Measurements from ENCODE around the gene TOMM22. TPM values are rescaled to one million over a fixed set of nuclear protein-coding genes. Genes with fewer than 3 reads are reported as not detected.

Gene TOMM22
- total RNA-seq (10 to 100 TPM; 37.7 to 50.2 (median 40.5) TPM), polyA plus RNA-seq (10 to 100 TPM; 56.9 to 65.2 (median 64.3) TPM)

DNA sequence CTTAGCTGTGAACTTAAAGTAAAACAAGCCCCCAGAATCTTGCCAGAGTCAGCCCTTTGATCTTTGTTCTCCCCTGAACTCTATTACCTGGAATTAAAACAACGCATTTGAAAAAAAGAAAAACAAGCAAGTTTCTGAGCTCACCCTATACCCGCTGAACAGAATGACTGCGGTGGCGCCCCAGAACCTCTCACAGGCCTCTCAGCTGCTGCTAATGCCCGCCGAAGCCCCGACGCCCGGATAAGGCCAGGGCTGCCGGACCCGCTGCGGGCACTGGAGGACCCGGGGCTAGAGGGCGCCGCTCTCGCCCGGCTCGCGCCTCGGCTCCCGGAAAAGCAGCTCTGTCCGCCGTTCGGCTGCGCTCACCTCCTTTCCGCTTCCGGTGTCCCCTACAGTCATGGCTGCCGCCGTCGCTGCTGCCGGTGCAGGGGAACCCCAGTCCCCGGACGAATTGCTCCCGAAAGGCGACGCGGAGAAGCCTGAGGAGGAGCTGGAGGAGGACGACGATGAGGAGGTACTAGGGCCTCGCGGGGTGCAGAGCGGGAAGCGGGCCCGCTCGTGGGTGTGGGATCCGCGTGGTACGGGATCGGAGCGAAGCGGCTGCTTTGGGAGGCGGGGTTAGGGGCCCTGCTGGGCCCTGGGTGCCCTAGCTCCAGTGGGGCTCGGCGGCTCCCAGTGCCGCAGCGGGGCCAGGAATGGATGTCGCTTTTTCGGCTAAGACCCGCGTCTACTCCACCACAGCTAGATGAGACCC, at the start of gene TOMM22:
Gene TOMM22, plus strand, starts transcription at position 376 of the 754 bp plus-strand sequence. Its CDS starts 22 bp downstream, at position 398.
- WGBS, 2 donors, result 0 to 1% methylated on average over 60 of the region's 60 CpGs
- Histone ChIP-seq H3K4me1 (peaks cover 0 to 21% (median 12%) of the 10 kb centered on the region in 4 donors), H3K36me3 (peaks cover 8 to 39% (median 18%) of the 10 kb centered on the region in 4 donors), H3K27me3 (no peaks in the 10 kb centered on the region), H3K9me3 (no peaks in the 10 kb centered on the region), H3K27ac (peak within 1 kb of the TSS; percentile 74 to 79 (median 74)), H3K4me3 (peak within 1 kb of the TSS; percentile 65 to 85 (median 80))
- intact Hi-C loops (cut with DNase I), result no loop called here
- DNase-seq, result peak; percentile 93
- TF ChIP-seq EP300 (IDR thresholded peaks at IDR 0.05), result peak in 1 of 4 donors; percentile 28
- peak; percentile 22 to 41 for TF ChIP-seq POLR2A (IDR thresholded peaks at IDR 0.05)
- TF ChIP-seq POLR2AphosphoS5 (IDR thresholded peaks at IDR 0.05), result peak; percentile 69 to 92 (median 85)
- TF ChIP-seq, protein P1, sequence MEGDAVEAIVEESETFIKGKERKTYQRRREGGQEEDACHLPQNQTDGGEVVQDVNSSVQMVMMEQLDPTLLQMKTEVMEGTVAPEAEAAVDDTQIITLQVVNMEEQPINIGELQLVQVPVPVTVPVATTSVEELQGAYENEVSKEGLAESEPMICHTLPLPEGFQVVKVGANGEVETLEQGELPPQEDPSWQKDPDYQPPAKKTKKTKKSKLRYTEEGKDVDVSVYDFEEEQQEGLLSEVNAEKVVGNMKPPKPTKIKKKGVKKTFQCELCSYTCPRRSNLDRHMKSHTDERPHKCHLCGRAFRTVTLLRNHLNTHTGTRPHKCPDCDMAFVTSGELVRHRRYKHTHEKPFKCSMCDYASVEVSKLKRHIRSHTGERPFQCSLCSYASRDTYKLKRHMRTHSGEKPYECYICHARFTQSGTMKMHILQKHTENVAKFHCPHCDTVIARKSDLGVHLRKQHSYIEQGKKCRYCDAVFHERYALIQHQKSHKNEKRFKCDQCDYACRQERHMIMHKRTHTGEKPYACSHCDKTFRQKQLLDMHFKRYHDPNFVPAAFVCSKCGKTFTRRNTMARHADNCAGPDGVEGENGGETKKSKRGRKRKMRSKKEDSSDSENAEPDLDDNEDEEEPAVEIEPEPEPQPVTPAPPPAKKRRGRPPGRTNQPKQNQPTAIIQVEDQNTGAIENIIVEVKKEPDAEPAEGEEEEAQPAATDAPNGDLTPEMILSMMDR (IDR thresholded peaks at IDR 0.05), result peak in 1 of 4 experiments; percentile 32

DNA sequence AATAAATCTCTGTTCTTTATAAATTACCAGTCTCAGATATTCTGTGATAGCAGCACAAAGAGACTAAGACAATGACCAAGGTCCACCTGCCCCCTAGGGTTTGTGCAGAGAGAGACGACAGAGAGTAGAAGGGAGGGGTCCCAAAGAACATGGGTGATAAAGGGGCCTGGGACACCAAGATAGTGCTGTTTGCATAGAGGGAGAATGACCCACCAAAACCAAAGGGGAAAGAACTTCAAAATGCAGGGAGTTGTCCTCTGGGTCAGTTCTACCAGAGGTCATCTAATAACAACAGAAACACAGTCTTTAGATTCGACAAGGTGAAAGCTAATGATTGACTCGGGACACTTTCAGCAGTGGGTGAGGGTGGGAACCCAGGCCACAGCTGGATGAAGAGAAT, 49.2 kb upstream of the TOMM22 start:
- TF ChIP-seq, protein P1 (IDR thresholded peaks at IDR 0.05), result no peak
- TF ChIP-seq POLR2A (IDR thresholded peaks at IDR 0.05) (no peak), EP300 (IDR thresholded peaks at IDR 0.05) (no peak), POLR2AphosphoS5 (IDR thresholded peaks at IDR 0.05) (no peak)
- Histone ChIP-seq H3K4me3 (no peak overlapping the region), H3K36me3 (peaks cover 0 to 18% (median 0%) of the 10 kb centered on the region in 4 donors), H3K27ac (no peak overlapping the region), H3K9me3 (no peaks in the 10 kb centered on the region), H3K27me3 (no peaks in the 10 kb centered on the region), H3K4me1 (no peaks in the 10 kb centered on the region)
- DNase-seq, result no peak
- WGBS, 2 donors, result 70 to 91% methylated on average over 3 of the region's 3 CpGs
- intact Hi-C loops (cut with DNase I), result no loop called here

DNA sequence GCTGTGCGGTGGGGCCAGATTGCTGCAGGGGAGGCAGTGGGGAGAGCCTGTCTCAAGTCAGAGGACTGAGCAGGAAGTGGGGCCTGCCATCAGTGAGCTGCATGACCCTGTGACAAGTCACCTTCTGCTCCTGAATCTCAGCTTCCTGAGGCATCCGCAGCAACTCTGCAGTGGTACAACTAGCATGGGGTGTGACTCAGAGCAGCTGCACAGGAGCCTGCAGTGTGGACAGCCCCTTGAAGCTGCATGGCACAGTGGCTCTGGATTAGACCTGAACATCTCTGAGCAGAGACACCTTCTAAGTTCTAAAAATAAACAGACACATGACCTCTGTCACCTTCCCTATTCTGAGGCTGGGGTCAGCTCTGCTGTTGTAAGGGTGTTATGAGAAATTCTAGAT, 43.5 kb upstream of the TOMM22 start:
- intact Hi-C loops (cut with DNase I), result no loop called here
- no peaks in the 10 kb centered on the region for H3K9me3 ChIP-seq
- TF ChIP-seq, protein P1 (IDR thresholded peaks at IDR 0.05), result no peak
- TF ChIP-seq POLR2A (IDR thresholded peaks at IDR 0.05) (no peak), EP300 (IDR thresholded peaks at IDR 0.05) (no peak), POLR2AphosphoS5 (IDR thresholded peaks at IDR 0.05) (no peak)
- DNase-seq, result no peak
- H3K36me3 ChIP-seq, result peaks cover 0 to 11% (median 0%) of the 10 kb centered on the region in 4 donors
- 93 to 95% methylated on average over 2 of the region's 2 CpGs for WGBS, 2 donors
- no peak overlapping the region for H3K27ac ChIP-seq
- H3K4me3 ChIP-seq, result no peak overlapping the region
- no peaks in the 10 kb centered on the region for H3K27me3 ChIP-seq
- no peaks in the 10 kb centered on the region for H3K4me1 ChIP-seq

DNA sequence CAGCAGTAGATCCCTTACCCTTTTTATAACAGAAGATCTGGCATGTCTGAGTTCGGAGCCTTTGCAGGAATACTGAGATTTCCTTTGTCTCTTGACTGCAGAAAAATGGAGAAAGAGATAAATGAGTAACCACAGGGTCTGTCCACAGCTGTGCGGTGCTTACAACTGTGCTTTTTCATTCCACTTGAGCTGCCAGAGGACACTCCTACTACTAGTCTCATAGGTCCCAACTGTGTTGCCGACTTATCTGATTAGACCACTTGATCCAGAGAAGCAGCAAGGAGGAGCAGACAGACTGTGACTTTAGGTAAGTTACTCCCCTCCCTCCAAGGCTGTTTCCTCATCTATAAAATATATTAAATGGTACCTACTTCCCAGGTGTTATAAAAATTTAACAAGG, 43.0 kb upstream of the TOMM22 start:
- intact Hi-C loops (cut with DNase I), result no loop called here
- no peaks in the 10 kb centered on the region for H3K4me1 ChIP-seq
- peaks cover 0 to 10% (median 0%) of the 10 kb centered on the region in 4 donors for H3K36me3 ChIP-seq
- no peak overlapping the region for H3K27ac ChIP-seq
- no peak overlapping the region for H3K4me3 ChIP-seq
- 40 to 64% methylated on average over 3 of the region's 3 CpGs for WGBS, 2 donors
- TF ChIP-seq, protein P1 (IDR thresholded peaks at IDR 0.05), result no peak
- TF ChIP-seq POLR2AphosphoS5 (IDR thresholded peaks at IDR 0.05), result no peak
- no peak for TF ChIP-seq EP300 (IDR thresholded peaks at IDR 0.05)
- no peak for TF ChIP-seq POLR2A (IDR thresholded peaks at IDR 0.05)
- DNase-seq, result no peak
- H3K27me3 ChIP-seq, result no peaks in the 10 kb centered on the region
- H3K9me3 ChIP-seq, result no peaks in the 10 kb centered on the region

All from sigmoid colon (tissue), 7 donors.